ENCODE results near the gene MCUB.

- TF ChIP-seq CTCF (IDR thresholded peaks at IDR 0.05), result no peak
- TF ChIP-seq USF2 (IDR thresholded peaks at IDR 0.05), result no peak
- no peak for TF ChIP-seq CEBPB (IDR thresholded peaks at IDR 0.05)
- no peak for TF ChIP-seq REST (IDR thresholded peaks at IDR 0.05)
- no peak for TF ChIP-seq POLR2A (IDR thresholded peaks at IDR 0.05; ENCODE audit: low read length)
- TF ChIP-seq ESRRA (IDR thresholded peaks at IDR 0.05; ENCODE audit: borderline replicate concordance, low read length), result no peak
- TF ChIP-seq HES2 (IDR thresholded peaks at IDR 0.05), result no peak
- TF ChIP-seq EP300 (IDR thresholded peaks at IDR 0.05), result no peak
Observed at GRCh38 chr4:109730619-109731545, 170.8 kb downstream of the MCUB start.

All from A549 (cell line).